Upper lobe of right lung (tissue), 1 donor: ENCODE data around the gene CELSR2. TPM values are rescaled to one million over a fixed set of nuclear protein-coding genes. Genes with fewer than 3 reads are reported as not detected.
A peak's percentile ranks its signal among the peaks of the same experiment; 100 is the strongest.
"Not testable (repeated sequence)": the region's sequence is repeated elsewhere in the genome, so short reads cannot be mapped to it uniquely, and the experiment has no call there.

Experiments used
- ATAC-seq: fragments of 200-7000 bp; cut with Tn5 transposase; one replicate; pipeline ENCODE4 v1.9.1; 2020; ENCODE audit warnings: mild to moderate bottlenecking, moderate library complexity
- DNase-seq: peaks from one replicate; pipeline ENCODE4 v3.0.0-alpha.2; 2020
- H3K27ac ChIP-seq: fragments of 200-600 bp; one replicate; pipeline ENCODE4 v1.8.0; 2022
- H3K27me3 ChIP-seq: fragments of 200-600 bp; one replicate; pipeline ENCODE4 v1.8.0; 2022; ENCODE audit warnings: mild to moderate bottlenecking
- H3K36me3 ChIP-seq: fragments of 200-600 bp; one replicate; pipeline ENCODE4 v1.8.0; 2022
- H3K4me1 ChIP-seq: fragments of 200-600 bp; one replicate; pipeline ENCODE4 v1.8.0; 2022
- H3K4me3 ChIP-seq: fragments of 200-600 bp; one replicate; pipeline ENCODE4 v1.8.0; 2022; ENCODE audit warnings: mild to moderate bottlenecking
- H3K9me3 ChIP-seq: fragments of 200-600 bp; one replicate; pipeline ENCODE4 v1.8.0; 2022
- intact Hi-C: fragments of 100-400 bp; cut with DNase I; formaldehyde crosslinking; loops from one replicate; pipeline ENCODE4 v1.11.0; 2022
- total RNA-seq: library from RNA; stranded (reverse); fragmentation: NEBNext Ultra II Directional; extraction: Animal tissue kit (Norgen Biotek cat#: 25700); gene quantifications from one replicate; pipeline ENCODE4 v1.2.1, GENCODE V29; 2021
- TF ChIP-seq, protein P1 (sequence below): fragments of 200-600 bp; IDR thresholded peaks from one replicate; pipeline ENCODE4 v1.8.0; 2022; ENCODE audit warnings: antibody characterized with exemption
- donor health status: DM: no; HTN: yes; CAD: no; lungs with severe emphysema.

Gene CELSR2
- total RNA-seq, 1 donor from 2014 or later: 7.4 TPM

DNA sequence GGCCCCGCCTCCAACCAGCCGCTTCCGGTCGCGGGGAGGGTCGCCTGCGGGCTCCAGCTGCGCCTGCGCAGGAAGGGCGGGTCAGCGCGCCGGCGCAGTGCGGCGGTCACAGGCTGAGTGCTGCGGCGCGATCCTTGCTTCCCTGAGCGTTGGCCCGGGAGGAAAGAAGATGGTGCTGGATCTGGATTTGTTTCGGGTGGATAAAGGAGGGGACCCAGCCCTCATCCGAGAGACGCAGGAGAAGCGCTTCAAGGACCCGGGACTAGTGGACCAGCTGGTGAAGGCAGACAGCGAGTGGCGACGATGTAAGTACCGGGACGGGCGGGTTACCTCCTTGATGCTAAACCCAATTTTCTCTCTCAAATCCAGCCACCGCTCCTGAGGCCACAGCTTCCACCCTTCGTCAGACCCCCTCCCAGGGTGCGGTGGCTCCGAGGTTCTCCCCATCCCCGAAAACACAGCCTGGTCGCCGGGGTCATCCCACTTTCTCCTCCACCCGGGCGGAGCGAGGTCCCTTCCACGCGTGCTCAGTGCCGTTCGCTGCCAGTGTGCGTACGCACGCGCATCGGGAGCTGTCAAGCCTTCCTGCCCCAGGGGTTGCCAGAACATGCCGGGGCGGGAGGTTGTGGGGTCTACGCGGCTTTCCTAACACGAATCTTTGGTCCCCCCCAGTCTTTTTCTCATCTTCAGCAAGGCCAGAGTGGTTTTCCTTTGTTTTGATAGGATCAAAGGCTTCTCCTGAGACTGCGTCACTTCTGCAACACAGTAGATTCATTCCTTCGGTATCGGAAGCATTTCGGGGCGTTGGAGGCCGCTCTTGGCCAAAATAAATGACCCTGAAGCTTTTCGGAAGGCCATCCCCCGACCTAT, 35.3 kb upstream of the CELSR2 start, which contains the start of gene SARS1:
TSS of gene SARS1 (plus strand) at position 95 of the 870 bp plus-strand sequence. CDS start at position 170, 75 bp downstream.
- no peaks in the 10 kb centered on the region for H3K36me3 ChIP-seq
- peak; percentile 96 for ATAC-seq
- no peaks in the 10 kb centered on the region for H3K9me3 ChIP-seq
- intact Hi-C loops: no loop called here
- H3K27me3 ChIP-seq: no peaks in the 10 kb centered on the region
- peak within 1 kb of the TSS; percentile 93 for H3K27ac ChIP-seq
- peak within 1 kb of the TSS; percentile 100 for H3K4me3 ChIP-seq
- H3K4me1 ChIP-seq: peaks cover 27% of the 10 kb centered on the region
- DNase-seq: peak; percentile 94
- TF ChIP-seq, protein P1, sequence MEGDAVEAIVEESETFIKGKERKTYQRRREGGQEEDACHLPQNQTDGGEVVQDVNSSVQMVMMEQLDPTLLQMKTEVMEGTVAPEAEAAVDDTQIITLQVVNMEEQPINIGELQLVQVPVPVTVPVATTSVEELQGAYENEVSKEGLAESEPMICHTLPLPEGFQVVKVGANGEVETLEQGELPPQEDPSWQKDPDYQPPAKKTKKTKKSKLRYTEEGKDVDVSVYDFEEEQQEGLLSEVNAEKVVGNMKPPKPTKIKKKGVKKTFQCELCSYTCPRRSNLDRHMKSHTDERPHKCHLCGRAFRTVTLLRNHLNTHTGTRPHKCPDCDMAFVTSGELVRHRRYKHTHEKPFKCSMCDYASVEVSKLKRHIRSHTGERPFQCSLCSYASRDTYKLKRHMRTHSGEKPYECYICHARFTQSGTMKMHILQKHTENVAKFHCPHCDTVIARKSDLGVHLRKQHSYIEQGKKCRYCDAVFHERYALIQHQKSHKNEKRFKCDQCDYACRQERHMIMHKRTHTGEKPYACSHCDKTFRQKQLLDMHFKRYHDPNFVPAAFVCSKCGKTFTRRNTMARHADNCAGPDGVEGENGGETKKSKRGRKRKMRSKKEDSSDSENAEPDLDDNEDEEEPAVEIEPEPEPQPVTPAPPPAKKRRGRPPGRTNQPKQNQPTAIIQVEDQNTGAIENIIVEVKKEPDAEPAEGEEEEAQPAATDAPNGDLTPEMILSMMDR: no peak

DNA sequence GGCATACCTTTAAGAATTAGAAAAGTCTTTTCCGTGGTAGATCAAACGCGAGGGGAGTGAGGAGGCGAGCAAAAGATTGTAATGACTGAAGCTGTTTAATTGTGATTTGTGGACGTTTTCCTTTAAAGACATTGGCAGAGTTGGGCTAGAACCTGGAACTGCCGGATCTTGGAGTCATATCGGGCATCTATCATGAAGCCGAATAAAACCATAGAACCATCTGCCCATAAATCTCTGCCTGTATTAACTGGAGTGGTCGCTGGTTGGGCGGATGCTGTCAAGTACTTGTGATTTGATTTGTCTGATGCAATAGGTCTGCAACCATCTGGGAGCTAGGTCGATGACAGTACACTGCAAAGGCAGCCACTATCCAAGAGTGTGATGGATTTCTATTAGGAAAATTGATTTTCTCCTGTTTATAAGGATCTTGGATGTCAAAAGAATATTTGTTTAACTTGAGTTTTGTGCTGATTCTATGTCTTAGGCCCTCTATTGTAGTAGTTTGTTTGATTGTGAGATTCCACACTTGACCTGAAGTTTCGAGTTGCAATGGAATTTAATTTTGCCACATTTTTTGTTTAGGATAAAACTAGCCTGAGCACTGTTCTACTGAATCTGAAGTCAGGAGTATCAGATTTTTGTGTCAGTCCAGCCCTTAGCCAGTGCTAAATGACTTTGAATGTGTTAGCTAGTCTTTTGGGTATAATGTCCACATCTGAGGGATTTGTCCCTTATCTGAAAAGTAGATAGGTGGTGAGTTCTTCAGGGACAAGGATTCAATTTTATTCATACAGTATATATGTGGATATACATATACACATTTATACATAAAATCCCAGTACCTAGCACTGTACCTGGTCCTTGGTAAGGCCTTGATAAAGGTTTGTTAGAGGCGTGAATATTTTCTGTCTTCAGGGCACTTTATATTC, 34.4 kb upstream of the CELSR2 start:
- intact Hi-C loops: no loop called here
- H3K9me3 ChIP-seq: no peaks in the 10 kb centered on the region
- no peak for DNase-seq
- peaks cover 27% of the 10 kb centered on the region for H3K4me1 ChIP-seq
- H3K27ac ChIP-seq: peak overlapping the region; percentile 93
- peak; percentile 49 for ATAC-seq
- H3K27me3 ChIP-seq: no peaks in the 10 kb centered on the region
- TF ChIP-seq, protein P1: no peak
- peak overlapping the region; percentile 100 for H3K4me3 ChIP-seq
- no peaks in the 10 kb centered on the region for H3K36me3 ChIP-seq

DNA sequence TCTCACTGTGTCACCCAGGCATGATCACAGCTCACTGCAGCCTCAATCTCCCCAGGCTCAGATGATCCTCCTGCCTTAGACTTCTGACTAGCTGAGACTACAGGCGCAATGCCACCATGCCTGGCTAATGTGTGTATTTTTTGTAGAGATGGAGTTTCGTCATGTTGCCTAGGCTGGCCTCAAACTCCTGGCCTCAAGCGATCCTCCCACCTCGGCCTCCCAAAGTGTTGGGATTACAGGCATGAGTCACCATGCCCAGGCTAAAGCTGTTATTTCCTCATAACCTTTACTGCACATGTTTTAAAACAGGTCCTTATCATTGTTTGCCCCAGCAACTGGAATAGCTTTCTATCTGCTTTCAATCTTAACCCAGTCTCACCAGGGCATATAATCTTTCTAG, 32.7 kb upstream of the CELSR2 start:
- H3K4me1 ChIP-seq: peaks cover 27% of the 10 kb centered on the region
- no peak for ATAC-seq
- H3K4me3 ChIP-seq: no peak overlapping the region
- TF ChIP-seq, protein P1: no peak
- no peaks in the 10 kb centered on the region for H3K9me3 ChIP-seq
- H3K27ac ChIP-seq: no peak overlapping the region
- H3K36me3 ChIP-seq: peaks cover 5% of the 10 kb centered on the region
- no peaks in the 10 kb centered on the region for H3K27me3 ChIP-seq
- intact Hi-C loops: no loop called here
- no peak for DNase-seq

DNA sequence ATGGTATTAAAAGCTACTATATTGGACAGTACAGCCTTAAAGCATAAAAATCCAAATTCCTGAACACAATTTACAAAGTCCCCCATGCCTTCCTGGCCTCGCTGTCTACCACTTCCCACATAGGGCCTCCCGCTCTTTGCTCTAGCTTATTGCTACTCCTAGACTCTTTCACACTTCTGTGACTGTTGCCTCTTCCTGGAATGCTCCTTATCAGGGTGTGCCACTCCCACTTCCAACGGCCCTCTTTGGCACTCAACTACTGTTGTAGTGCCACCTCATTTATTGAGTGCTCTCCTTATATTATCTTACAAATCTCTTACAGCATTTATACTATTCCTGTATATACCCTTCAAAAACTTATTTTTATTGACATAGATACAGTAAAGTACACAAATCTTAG, 30.8 kb upstream of the CELSR2 start:
- ATAC-seq (peak; percentile 66), DNase-seq (no peak)
- no peaks in the 10 kb centered on the region for H3K9me3 ChIP-seq
- H3K36me3 ChIP-seq: peaks cover 6% of the 10 kb centered on the region
- peaks cover 22% of the 10 kb centered on the region for H3K4me1 ChIP-seq
- H3K4me3 ChIP-seq: no peak overlapping the region
- H3K27me3 ChIP-seq: no peaks in the 10 kb centered on the region
- intact Hi-C loops: no loop called here
- TF ChIP-seq, protein P1: no peak
- H3K27ac ChIP-seq: no peak overlapping the region

DNA sequence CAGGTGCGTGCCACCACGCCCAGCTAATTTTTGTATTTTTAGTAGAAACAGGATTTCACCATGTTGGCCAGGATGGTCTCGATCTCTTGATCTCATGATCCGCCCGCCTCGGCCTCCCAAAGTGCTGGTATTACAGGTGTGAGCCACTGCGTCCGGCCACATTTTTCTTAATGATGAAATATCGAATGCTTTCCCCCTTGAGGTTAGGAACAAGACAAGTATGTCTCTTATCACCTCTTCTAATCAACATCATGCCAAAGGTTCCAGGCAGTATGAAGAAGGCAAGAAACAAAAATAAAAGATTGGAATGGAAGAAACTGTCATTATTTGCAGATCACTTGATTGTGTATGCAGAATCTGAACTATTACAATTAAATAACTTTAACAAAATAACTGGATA, 28.1 kb upstream of the CELSR2 start:
- peaks cover 27% of the 10 kb centered on the region for H3K36me3 ChIP-seq
- H3K27me3 ChIP-seq, H3K9me3 ChIP-seq, DNase-seq, H3K27ac ChIP-seq, ATAC-seq, H3K4me3 ChIP-seq, H3K4me1 ChIP-seq, intact Hi-C loops: not testable (repeated sequence)
